Limb (tissue), 2 donors: Measurements from ENCODE around the gene GNRHR.
"Not testable (repeated sequence)": the region's sequence is repeated elsewhere in the genome, so short reads cannot be mapped to it uniquely, and the experiment has no call there.

ENCODE experiments used
- DNase-seq, 2 donors: peaks; one replicate each; pipeline ENCODE4 v3.0.0-alpha.2; 2016; ENCODE audit errors: extremely low spot score in 2 of 2

Gene GNRHR, protein sequence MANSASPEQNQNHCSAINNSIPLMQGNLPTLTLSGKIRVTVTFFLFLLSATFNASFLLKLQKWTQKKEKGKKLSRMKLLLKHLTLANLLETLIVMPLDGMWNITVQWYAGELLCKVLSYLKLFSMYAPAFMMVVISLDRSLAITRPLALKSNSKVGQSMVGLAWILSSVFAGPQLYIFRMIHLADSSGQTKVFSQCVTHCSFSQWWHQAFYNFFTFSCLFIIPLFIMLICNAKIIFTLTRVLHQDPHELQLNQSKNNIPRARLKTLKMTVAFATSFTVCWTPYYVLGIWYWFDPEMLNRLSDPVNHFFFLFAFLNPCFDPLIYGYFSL

DNA sequence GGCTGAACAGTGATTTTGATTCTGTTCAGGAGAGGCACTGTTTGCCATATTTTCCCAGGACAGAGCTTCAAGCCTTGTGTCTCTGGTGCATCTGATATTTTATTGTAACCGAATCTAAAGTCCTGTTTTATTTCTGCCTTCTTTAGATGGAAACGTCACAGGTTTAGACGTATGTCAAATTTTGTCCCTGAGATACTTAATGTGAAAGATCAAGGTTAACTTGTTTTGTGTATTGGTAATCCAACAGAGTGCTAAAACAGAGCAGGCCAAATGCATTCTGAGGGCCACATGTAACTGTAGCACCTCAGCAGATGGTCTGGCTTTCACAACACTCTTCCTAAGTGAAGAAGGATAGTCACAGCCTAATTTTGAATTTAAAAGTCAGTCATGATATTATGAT, at the start of gene GNRHR:
Gene GNRHR (minus strand): TSS at position 101 of the 400 bp plus-strand sequence. CDS start 53 bp downstream, at position 48.
- no peak for DNase-seq

DNA sequence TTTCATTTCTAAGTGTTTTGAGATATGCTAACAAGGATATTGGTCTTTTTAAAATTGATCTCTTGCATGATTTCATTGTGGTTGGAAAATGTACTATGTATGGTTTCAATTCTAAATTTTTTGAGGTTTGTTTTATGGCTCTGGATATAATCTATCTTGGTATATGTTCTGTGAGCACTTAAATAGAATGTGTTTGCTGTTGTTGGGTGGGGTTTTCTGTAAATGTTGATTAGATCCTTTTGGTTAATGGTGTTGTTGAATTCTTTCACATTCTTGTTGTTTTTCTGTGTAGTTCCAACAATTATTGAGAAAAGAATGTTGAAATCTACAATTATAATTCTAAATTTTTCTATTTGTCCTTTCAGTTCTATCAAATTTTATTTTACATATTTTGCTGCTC, 42.6 kb upstream of the GNRHR start:
- no peak for DNase-seq

DNA sequence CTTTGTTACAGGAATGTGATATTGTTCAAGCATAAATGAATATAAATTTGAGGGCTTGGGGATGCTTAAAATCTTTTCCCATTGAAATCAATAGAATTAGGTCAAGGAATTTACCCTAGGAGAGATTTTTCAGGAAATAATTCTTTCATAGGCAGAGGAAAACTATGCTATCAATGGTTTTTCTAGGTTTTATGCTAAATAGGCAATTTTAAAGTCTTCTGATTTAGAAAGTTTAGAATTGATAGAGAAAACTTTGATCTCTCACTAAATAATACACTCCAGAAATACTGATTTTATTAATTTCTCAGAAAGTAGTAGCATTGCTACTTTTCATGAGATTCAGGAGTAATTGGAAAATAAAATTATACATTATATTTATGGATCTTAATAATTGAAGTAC, 36.5 kb upstream of the GNRHR start:
- no peak for DNase-seq

DNA sequence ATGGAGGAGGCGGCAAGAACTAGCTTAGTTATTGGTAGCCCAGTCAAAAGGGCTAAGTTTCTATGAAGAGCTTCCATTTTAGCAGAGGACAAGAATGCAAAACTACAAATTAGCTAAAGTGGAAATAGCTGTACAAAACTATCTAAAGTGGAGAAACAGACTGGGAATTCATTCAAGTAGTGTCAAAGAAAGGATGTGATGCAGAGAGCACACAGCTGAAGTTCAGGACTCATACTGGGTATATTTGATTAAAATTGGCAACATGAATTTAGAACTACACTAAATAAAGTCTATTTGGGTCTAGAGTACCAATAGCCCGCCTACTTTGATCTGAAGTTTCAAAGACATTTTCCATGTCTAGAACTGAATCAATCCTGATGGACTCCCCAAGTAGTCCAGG, 33.1 kb upstream of the GNRHR start:
- no peak for DNase-seq

DNA sequence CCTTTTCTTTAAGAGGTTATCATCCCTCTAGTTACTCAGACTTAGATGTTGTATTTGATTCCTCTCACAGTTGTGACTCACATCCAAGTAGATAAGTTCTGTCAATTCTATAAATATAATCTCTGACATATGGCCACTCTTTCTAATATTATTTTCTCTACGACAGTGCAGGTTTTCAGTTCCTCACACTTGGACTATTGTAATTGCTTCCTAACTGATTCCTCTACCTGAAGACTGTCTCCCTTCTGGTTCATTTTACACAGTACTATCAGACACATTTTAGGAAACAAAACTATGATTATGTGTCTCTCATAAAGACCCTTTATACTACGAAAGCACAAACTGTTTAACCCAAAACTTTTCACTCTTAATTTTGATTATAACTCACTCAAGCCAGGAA, 31.3 kb upstream of the GNRHR start:
- no peak for DNase-seq

DNA sequence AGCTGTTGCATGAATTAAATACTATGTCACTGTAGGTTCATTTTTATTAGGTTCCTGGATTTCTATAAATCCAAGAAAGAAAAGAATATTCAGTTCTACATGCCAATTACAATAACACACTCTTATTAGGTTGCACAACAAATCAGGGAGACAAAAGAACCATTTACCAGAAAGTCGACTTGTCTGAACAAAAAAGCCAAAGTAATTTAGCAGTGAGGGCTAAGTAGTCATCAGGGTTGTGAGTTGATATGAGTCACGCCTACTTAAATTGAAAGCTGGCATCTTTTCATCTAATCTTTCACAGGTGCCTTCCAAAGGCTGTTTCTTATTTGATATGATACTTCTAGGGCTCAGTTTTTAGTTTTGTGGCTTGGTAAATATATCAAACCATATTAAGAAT, 25.4 kb upstream of the GNRHR start:
- no peak for DNase-seq

DNA sequence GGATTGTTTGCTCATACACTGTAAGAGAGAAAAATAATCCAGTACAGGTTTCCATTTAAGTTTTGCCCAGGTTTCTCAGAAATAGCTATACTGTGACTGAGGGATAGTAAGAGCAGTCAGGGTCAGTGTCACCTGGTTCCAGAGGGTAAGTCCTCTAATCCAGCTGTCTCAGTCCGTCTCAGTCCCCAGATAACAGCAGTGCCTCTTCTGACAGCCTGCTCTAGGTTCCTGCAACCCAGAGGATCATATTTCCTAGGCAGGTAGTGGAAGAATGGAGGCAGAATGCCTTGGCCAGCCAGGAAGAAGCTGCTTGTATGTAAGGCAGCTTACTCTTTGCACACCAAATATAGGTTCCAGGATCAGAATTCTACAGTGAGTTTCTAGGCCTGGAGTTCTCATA, 22.6 kb upstream of the GNRHR start:
- no peak for DNase-seq

DNA sequence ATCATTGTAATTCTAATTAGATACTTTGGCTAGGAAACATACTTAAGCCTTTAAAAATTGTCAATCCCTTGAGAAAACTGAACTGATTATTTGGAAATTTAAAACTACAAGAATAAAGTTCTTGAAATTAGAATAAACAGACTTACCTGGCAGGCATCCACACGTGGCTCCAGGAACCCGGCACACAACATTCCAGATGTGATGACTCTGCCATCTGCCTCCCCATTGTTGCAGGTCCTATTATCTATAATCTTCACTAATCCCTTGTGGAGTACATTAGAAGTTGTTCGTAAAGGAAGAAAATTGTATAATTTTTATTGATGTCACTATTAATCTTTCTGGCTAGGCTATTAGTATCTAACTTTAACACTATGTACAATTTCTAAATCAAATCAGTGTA, 16.2 kb upstream of the GNRHR start:
- no peak for DNase-seq

DNA sequence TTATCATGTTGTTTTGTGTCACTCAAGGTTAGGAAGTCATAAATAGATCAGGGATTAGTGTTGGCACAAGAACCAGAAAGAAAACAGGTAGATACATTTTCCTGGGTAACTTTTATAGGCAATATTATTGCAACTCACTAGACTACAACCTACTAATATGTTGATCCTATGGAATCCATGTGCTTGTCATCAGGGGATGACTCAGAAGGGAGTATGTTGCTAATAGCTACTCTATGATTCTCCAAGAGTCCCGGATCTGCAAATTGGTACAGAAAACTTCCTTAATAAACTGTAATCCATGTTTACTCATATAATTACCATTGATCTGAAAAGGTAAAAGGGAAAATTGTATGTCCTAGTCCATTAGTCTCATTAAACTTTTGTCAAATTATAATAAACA, 11.7 kb upstream of the GNRHR start:
- no peak for DNase-seq

DNA sequence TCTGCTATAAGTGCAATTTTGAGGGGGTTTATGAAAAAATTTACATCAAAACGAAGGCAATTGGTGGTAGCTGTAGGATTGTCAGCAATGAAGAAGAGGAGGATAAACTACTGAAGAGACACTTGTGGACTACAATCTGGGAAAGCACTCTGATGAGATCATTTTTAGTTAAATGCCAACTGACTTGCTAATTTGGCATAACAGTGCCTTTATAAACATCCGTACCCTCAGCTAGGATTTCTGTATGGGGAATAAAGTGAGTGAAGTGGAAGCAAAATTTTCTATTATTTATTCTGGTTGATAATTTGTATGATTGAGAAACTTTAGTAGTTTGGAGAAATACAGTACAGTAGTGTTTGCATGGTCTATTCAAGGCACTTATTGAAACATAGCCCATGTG, 11.2 kb upstream of the GNRHR start:
- no peak for DNase-seq

DNA sequence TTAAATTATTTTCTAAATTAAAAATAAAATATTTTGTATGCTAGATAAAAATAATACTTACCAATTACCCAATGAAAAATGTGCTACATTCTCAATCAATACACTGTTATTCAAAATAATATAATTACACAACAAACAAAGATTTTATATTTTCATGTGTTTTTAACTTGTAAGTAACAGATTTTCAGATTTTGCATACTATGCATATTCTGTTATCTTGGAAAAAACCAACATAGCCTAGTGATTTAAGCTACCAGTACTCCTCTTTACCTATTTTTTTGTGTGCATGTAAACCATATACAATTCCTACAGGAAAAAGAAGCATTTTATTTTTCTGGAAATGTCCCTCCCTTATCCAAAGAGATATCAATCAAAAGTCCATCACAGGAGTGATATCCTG, 10.0 kb upstream of the GNRHR start:
- no peak for DNase-seq

DNA sequence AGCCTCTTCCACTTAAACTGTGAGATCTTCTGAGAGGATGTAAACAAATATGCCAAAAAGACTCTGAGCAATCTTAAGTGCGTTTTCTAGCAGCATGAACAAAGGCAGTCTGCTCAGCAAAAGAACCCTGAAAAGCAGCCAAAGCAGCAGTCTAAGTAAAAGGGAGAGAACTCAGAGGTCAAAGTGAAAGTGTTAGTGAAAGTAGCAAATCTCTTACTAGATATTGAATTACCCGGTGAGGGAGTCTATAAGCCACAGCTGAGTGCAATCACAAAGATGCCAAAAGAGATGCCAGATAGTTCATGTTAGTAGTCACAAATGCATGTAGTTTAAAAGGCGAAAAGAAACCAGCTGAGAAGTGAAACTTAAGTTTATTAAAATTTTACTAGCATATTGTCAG, 7.9 kb upstream of the GNRHR start:
- DNase-seq, result no peak

DNA sequence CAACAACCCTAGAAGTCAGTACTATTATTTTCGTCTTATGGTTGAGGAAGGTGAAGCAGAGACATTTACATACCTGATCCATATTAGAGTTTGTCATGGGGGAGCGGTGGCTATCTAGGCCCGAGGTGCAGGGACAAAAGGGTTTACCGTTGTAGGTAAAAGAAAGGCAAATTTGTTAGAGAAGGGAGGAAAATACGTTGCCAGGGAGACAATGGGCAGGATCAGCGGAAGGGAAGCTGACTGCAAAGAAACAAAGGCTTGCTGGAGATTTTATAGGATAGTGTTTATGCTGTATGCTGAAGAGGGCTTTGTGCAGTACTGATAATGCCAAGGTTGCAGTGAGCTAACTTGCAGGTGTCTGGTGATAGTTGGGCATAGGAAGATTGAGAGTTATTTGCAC, 2.8 kb upstream of the GNRHR start:
- not testable (repeated sequence) for DNase-seq

DNA sequence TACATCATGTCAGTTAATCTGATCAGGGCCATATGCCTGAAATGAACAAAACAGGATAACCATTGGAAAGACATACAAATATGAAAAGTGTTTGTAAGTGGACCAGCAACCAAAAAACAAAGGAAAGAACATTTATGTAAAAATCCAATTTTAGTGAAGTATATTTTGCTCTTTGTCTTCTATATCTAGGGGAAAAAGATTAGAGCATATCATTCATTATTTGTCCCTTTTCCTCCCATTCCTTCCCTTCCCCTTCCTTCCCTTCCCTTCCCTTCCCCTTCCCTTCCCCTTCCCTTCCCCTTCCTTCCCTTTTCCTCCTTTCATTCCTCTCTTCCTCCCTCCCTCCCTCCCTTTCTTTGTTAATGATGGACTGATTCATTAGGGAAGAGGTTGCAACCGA, 1.8 kb upstream of the GNRHR start:
- no peak for DNase-seq

DNA sequence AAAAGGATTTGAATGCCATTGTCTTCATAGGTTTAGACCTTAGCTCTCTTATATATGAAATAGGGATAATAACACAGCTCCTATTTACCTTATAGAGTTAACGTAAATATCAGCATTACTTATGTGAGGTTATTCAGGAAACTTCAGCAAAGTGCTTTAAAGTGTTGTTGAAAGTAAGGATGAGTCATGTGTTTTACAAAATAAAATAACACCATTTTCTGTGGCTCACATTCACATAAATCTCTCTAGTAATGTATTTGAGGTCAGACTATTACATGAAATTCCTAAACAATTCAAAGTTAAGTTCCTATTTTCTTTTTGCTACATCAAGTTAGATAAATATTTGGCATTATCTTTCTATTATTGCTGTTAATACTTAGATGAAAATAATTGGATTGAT, 2.9 kb downstream of the GNRHR start:
- no peak for DNase-seq

DNA sequence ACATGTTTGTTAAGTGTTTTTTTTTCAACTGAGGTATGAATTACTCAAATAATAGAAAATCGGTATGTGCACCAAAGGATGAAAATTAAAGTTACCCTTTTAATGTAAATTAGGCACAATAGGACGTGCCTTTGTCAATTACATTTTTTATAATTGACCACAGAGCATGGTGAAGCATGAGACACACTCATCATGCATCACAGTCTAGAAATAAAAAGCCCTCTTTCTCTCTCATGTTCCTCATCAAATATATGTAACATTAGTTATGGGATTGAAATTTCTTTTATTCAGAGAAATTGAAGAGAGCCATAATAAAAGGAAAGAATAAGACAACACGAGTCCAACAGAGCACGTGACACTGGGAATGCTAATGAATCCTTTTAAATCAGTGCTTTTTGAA, 3.5 kb downstream of the GNRHR start:
- DNase-seq, result no peak

DNA sequence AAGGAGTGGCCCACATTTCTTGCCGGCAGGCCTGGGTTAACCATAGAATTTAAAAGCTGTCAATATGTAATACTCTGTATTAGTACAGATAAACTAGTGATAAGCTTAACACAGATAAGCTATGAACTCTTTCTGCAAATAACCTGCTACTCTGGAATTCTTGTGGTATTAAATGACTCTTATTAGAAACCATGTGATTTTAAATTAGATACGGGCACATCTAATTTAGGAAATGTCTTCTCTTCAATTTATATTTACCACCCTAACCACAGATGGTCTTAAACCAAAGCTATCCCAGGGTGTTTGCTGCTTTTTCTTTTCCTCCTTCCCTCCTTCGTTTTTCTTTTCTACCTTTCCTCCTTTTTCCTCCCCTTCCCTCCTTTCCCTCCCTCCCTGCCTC, 4.9 kb downstream of the GNRHR start:
- DNase-seq, result no peak

DNA sequence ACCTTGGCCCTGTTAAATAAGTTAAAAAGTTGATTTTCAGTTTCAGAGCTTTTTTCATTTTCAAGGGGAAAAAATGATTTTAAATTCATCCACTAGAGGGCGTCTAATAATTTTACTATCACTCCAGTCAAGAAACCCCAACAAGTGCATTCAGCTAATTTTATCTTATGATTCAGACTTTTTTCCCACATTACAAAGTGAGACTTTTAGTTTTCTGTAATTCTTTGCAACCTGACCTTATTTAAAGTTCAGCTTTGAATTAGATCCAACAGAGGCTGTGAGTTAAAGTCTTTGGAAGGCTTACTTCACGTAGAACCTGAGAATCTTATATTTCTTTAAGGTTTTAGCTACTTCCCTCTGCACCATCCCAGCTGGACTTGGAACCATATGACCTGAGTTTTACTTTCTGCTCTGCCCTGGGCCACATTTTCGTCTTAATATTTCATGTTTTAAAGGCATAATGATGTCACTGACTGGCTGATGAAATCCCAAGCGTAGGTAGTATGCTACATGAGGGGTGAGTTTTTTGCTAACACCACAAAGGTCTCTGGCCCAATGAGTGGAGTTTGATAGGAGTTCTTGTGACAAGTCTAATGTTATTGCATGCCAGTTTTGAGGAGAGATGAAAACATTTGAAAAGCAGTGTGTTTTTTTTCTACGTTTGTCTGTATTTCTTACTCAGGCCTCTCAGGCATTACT, 7.2 kb downstream of the GNRHR start:
- peak in 1 of 2 donors; percentile 57 for DNase-seq

DNA sequence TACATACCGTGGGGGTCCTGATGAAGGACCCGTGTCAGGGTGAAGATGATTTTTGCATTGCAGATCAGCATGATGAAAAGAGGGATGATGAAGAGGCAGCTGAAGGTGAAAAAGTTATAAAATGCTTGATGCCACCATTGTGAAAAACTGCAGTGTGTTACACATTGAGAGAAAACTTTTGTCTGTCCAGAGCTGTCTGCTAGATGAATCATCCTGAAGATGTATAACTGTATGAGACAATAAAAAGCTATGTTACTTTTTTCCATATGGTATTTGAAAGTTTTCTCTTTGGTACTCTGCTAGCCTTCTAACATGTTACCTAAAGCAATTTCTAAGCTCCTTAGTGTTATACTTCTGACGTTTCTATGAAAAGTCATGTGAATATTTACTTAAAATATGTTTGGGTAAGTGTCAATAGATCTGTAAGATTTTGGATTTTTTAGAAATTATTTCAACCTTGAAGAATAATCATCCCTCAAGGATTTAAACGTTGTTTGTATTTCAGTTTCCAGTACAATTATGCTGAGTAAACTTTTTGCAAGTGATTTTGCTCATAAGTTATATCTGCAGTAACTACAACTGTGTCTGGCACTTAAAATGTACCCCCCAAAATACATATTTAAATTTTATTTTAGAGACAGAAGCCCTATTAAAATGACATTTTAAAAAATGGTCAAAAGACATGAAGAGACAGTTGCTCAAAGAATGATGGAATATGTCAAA, 9.5 kb downstream of the GNRHR start:
- no peak for DNase-seq

DNA sequence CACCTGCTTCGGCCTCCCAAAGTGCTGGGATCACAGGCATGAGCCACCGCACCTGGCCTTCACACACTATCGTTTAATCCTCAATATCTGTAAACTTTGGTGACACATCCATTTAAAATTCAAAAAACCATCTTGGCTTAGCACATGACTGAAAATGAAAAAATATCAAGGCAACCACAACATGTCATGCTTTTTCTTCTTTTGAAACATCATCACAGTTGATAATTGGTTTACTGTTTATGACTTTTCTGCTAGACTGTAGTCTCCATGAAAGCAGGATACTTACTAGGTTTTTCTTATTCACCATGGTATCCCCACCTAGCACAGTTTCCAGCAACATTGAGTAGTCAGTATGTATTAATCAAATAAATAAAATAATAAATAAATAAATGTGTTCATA, 11.0 kb downstream of the GNRHR start:
- no peak for DNase-seq

DNA sequence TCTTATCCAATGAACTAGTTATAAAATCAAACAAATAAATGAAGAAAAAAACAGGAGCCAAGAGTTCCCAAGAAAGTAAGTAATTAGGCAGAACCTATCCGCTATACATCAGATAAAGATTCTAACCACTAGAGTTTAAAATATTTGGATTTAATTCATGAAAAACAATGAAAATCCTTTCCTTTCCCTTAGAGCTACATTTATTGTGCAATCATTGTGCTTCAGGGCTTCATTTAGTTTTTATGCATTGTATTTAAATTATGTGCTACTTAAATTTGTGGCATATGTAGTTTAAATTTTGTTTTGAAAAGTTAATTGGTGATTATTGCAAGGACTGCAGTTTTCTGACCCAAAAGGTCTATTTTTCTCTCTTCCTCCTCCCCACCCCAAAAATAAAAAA, 17.9 kb downstream of the GNRHR start:
- DNase-seq, result no peak

DNA sequence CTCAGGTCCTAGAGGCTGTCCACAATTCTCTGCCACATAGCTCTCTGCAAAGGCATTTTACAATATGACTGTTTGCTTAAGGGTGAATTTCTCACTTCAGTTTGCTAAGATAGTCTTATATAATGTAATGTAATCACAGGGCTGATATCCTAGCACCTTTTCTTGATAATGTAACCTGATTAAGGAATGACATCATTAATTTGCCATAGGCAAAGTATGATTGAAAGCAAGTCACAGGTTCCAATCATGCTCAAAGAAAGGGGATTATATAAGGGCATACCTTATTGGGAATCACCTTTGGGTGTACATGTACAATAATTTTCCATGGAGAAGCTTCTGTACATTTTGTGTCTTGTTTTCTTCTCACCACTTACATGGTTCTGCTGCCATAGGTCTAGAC, 18.9 kb downstream of the GNRHR start:
- no peak for DNase-seq

DNA sequence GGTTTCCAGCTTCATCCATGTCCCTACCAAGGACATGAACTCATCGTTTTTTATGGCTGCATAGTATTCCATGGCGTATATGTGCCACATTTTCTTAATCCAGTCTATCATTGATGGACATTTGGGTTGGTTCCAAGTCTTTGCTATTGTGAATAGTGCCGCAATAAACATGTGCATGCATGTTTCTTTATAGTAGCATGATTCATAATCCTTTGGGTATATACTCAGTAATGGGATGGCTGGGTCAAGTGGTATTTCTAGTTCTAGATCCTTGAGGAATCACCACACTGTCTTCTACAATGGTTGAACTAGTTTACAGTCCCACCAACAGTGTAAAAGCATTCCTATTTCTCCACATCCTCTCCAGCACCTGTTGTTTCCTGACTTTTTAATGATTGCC, 23.7 kb downstream of the GNRHR start:
- not testable (repeated sequence) for DNase-seq
